GM19043 (cell line): ENCODE data around the gene SLC41A1.

Source experiments
- ATAC-seq: cut with Tn5 transposase; IDR thresholded peaks from one replicate; pipeline ENCODE4 v1.9.1; 2021; ENCODE audit warnings: low read depth; ENCODE audit not compliant: unreplicated experiment

SLC41A1 gene

GRCh38 chr1:205760606-205761005, 52.4 kb downstream of the SLC41A1 start:
- no peak for ATAC-seq

GRCh38 chr1:205756552-205756951, 56.4 kb downstream of the SLC41A1 start:
- ATAC-seq, result no peak

- ATAC-seq, result no peak
Measured at GRCh38 chr1:205754857-205755256, 58.1 kb downstream of the SLC41A1 start.

- ATAC-seq, result no peak
Measured at GRCh38 chr1:205751036-205751651, 61.9 kb downstream of the SLC41A1 start.

- ATAC-seq, result peak; percentile 82
Measured at GRCh38 chr1:205750138-205751035, 62.6 kb downstream of the SLC41A1 start, which contains the start of gene NUCKS1. Gene NUCKS1 (minus strand): TSS chr1:205750182. CDS start chr1:205749973, 209 bp downstream.

GRCh38 chr1:205749234-205750137, 63.5 kb downstream of the SLC41A1 start:
- peak; percentile 67 for ATAC-seq

GRCh38 chr1:205748403-205749233, 64.4 kb downstream of the SLC41A1 start:
- peak; percentile 4 for ATAC-seq

- ATAC-seq, result no peak
Measured at GRCh38 chr1:205746757-205747412, 66.1 kb downstream of the SLC41A1 start.

GRCh38 chr1:205744403-205744802, 68.6 kb downstream of the SLC41A1 start:
- no peak for ATAC-seq

GRCh38 chr1:205743977-205744376, 69.0 kb downstream of the SLC41A1 start:
- ATAC-seq, result no peak

- ATAC-seq, result no peak
Measured at GRCh38 chr1:205741681-205742080, 71.3 kb downstream of the SLC41A1 start.

- ATAC-seq, result no peak
Measured at GRCh38 chr1:205739348-205740160, 73.4 kb downstream of the SLC41A1 start.
